Esophagus squamous epithelium (tissue), 5 donors: ENCODE results near the gene ITGA11. TPM values are rescaled to one million over a fixed set of nuclear protein-coding genes. Genes with fewer than 3 reads are reported as not detected.

ENCODE experiments used
- DNase-seq: peaks from one replicate; lab custom pipeline; 2025; lab: John Stamatoyannopoulos, UW
- H3K27ac ChIP-seq, 4 donors: fragments of 200-600 bp; sonication (generic); one replicate each; pipeline ENCODE4 v1.5.1; 2016 to 2019; ENCODE audit warnings: mild to moderate bottlenecking in 1 of 4
- H3K27me3 ChIP-seq, 4 donors: fragments of 200-600 bp; sonication (generic); 1 replicate in 3 of 4; 2 replicates in 1 of 4; pipeline versions ENCODE4 v1.5.1 to v1.6.0; 2017 to 2021; ENCODE audit warnings: antibody characterized with exemption in 1 of 4
- H3K36me3 ChIP-seq, 3 donors: fragments of 200-600 bp; sonication (generic); one replicate each; pipeline ENCODE4 v1.5.1; 2016 to 2019
- H3K4me1 ChIP-seq, 3 donors: fragments of 200-600 bp; sonication (generic); one replicate each; pipeline ENCODE4 v1.5.1; 2017 to 2019
- H3K4me3 ChIP-seq, 4 donors: fragments of 200-600 bp; sonication (generic); 1 replicate in 3 of 4; 2 replicates in 1 of 4; pipeline ENCODE4 v1.5.1; 2016 to 2019; ENCODE audit warnings: mild to moderate bottlenecking in 2 of 4, moderate library complexity in 1 of 4
- H3K9me3 ChIP-seq, 3 donors: fragments of 200-600 bp; sonication (generic); one replicate each; pipeline ENCODE4 v1.5.1; 2016 to 2019
- CTCF ChIP-seq, 6 experiments: fragments of 450-650 bp in 4 of 6; fragments of 200-600 bp in 2 of 6; sonication (generic) in 2 of 6; IDR thresholded peaks; one replicate each; pipeline ENCODE4 v1.5.1; 2016 to 2019; ENCODE audit warnings: antibody characterized with exemption in 6 of 6, mild to moderate bottlenecking in 4 of 6, moderate library complexity in 4 of 6
- POLR2A ChIP-seq, 4 donors: fragments of 450-650 bp; IDR thresholded peaks; one replicate each; pipeline ENCODE4 v1.6.1; 2017; ENCODE audit warnings: antibody characterized with exemption in 4 of 4, mild to moderate bottlenecking in 4 of 4, moderate library complexity in 3 of 4
- WGBS, 2 donors: methylation state at CpG; one replicate each; pipeline ENCODE4 v1.1.5; 2018; 5-methylcytosine and 5-hydroxymethylcytosine counted together
- intact Hi-C: fragments of 100-400 bp; cut with DNase I; formaldehyde crosslinking; loops from one replicate; pipeline ENCODE4 v1.15.0; 2022
- total RNA-seq, 4 donors: library from RNA; depleted of rRNA; stranded (reverse); fragments of >200 nt; gene quantifications; one replicate each; pipeline ENCODE4 v1.1.0, GENCODE V29; 2016
- donor health status: DM: yes; HTN: yes; CAD: no.

Gene ITGA11
- total RNA-seq, 4 donors from 2014 or later, result 0.19 to 2.9 (median 0.81) TPM

GRCh38 chr15:68278595-68279405, 153.2 kb downstream of the ITGA11 start:
- TF ChIP-seq POLR2A (IDR thresholded peaks at IDR 0.05) (no peak), CTCF (IDR thresholded peaks at IDR 0.05) (no peak)
- H3K9me3 ChIP-seq, result no peaks in the 10 kb centered on the region
- H3K27me3 ChIP-seq, result no peaks in the 10 kb centered on the region
- WGBS, 2 donors, result 1 to 3% methylated on average over 21 to 23 of the region's 23 CpGs
- no peak for DNase-seq
- H3K4me3 ChIP-seq, result peak overlapping the region; percentile 83 to 93 (median 90)
- H3K36me3 ChIP-seq, result peaks cover 0 to under 1% (median 0%) of the 10 kb centered on the region in 3 donors
- H3K4me1 ChIP-seq, result peaks cover 33 to 81% (median 39%) of the 10 kb centered on the region in 3 donors
- intact Hi-C loops, result no loop called here
- H3K27ac ChIP-seq, result peak overlapping the region; percentile 99 to 100 (median 99)

GRCh38 chr15:68278345-68278594, 153.7 kb downstream of the ITGA11 start:
- Histone ChIP-seq H3K4me3 (peak overlapping the region; percentile 83 to 93 (median 90)), H3K4me1 (peaks cover 36 to 81% (median 39%) of the 10 kb centered on the region in 3 donors), H3K36me3 (no peaks in the 10 kb centered on the region), H3K9me3 (no peaks in the 10 kb centered on the region), H3K27me3 (no peaks in the 10 kb centered on the region), H3K27ac (peak overlapping the region; percentile 99 to 100 (median 99))
- intact Hi-C loops, result no loop called here
- TF ChIP-seq POLR2A (IDR thresholded peaks at IDR 0.05) (no peak), CTCF (IDR thresholded peaks at IDR 0.05) (peak in 1 of 6 experiments; percentile 31)
- 0 to 3% methylated on average over 7 to 9 of the region's 22 CpGs for WGBS, 2 donors
- DNase-seq, result no peak

GRCh38 chr15:68277603-68278344, 154.2 kb downstream of the ITGA11 start, which contains the start of gene FEM1B:
FEM1B (plus strand) TSS chr15:68277745; CDS start chr15:68278418, 673 bp downstream.
- peak within 1 kb of the TSS; percentile 99 to 100 (median 99) for H3K27ac ChIP-seq
- H3K36me3 ChIP-seq, result no peaks in the 10 kb centered on the region
- H3K9me3 ChIP-seq, result no peaks in the 10 kb centered on the region
- no peaks in the 10 kb centered on the region for H3K27me3 ChIP-seq
- WGBS, 2 donors, result 0% methylated on average over 6 of the region's 85 CpGs; no CpG with 5 or more reads in 1 of the 2 donors
- peak; percentile 70 for DNase-seq
- peaks cover 38 to 81% (median 44%) of the 10 kb centered on the region in 3 donors for H3K4me1 ChIP-seq
- peak within 1 kb of the TSS; percentile 83 to 93 (median 90) for H3K4me3 ChIP-seq
- intact Hi-C loops, result no loop called here
- peak in 3 of 4 donors; percentile 2 to 79 (median 53) for TF ChIP-seq POLR2A (IDR thresholded peaks at IDR 0.05)
- TF ChIP-seq CTCF (IDR thresholded peaks at IDR 0.05), result peak in 1 of 6 experiments; percentile 34

- Histone ChIP-seq H3K9me3 (no peaks in the 10 kb centered on the region), H3K4me3 (peak overlapping the region; percentile 83 to 93 (median 90)), H3K27ac (peak overlapping the region; percentile 99 to 100 (median 99)), H3K27me3 (no peaks in the 10 kb centered on the region), H3K36me3 (no peaks in the 10 kb centered on the region), H3K4me1 (peaks cover 43 to 81% (median 47%) of the 10 kb centered on the region in 3 donors)
- 1 to 2% methylated on average over 11 to 14 of the region's 25 CpGs for WGBS, 2 donors
- no peak for DNase-seq
- no peak for TF ChIP-seq POLR2A (IDR thresholded peaks at IDR 0.05)
- no peak for TF ChIP-seq CTCF (IDR thresholded peaks at IDR 0.05)
- intact Hi-C loops, result no loop called here
Observed at GRCh38 chr15:68277131-68277602, 154.8 kb downstream of the ITGA11 start.
